ENCODE data around the gene ELAVL1.

ELAVL1 gene

GRCh38 chr19:7980635-7981121 is 24.8 kb downstream of the ELAVL1 start:
- TF ChIP-seq, protein P1, sequence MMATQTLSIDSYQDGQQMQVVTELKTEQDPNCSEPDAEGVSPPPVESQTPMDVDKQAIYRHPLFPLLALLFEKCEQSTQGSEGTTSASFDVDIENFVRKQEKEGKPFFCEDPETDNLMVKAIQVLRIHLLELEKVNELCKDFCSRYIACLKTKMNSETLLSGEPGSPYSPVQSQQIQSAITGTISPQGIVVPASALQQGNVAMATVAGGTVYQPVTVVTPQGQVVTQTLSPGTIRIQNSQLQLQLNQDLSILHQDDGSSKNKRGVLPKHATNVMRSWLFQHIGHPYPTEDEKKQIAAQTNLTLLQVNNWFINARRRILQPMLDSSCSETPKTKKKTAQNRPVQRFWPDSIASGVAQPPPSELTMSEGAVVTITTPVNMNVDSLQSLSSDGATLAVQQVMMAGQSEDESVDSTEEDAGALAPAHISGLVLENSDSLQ (IDR thresholded peaks at IDR 0.05): no peak
- TF ChIP-seq FOXA1 (IDR thresholded peaks at IDR 0.05): no peak
- no peak for TF ChIP-seq NFRKB (IDR thresholded peaks at IDR 0.05)
- no peak for TF ChIP-seq FOXM1 (IDR thresholded peaks at IDR 0.05; ENCODE audit: borderline replicate concordance)
- TF ChIP-seq SUZ12 (IDR thresholded peaks at IDR 0.05): no peak
- TF ChIP-seq BHLHE40 (IDR thresholded peaks at IDR 0.05; ENCODE audit: borderline replicate concordance): no peak
- TF ChIP-seq HDGF (IDR thresholded peaks at IDR 0.05; ENCODE audit: borderline replicate concordance): no peak
- no peak for TF ChIP-seq TARDBP (IDR thresholded peaks at IDR 0.05)
- no peak for TF ChIP-seq LEF1 (IDR thresholded peaks at IDR 0.05; ENCODE audit: borderline replicate concordance)
- TF ChIP-seq FOXK2 (IDR thresholded peaks at IDR 0.05): no peak
- TF ChIP-seq L3MBTL2 (conservative IDR thresholded peaks at IDR 0.05): no peak
- no peak for TF ChIP-seq ZNF384 (IDR thresholded peaks at IDR 0.05)
- no peak for TF ChIP-seq ELF4 (IDR thresholded peaks at IDR 0.05)
- TF ChIP-seq SP1 (IDR thresholded peaks at IDR 0.05): no peak
- no peak for TF ChIP-seq CTBP1 (IDR thresholded peaks at IDR 0.05; ENCODE audit: borderline replicate concordance)
- no peak for TF ChIP-seq ARNT (IDR thresholded peaks at IDR 0.05)
- POLR2A ChIA-PET: no interaction called here
- CTCF ChIA-PET: no interaction called here
- DNase-seq (ENCODE audit: extremely low spot score): no peak

DNA sequence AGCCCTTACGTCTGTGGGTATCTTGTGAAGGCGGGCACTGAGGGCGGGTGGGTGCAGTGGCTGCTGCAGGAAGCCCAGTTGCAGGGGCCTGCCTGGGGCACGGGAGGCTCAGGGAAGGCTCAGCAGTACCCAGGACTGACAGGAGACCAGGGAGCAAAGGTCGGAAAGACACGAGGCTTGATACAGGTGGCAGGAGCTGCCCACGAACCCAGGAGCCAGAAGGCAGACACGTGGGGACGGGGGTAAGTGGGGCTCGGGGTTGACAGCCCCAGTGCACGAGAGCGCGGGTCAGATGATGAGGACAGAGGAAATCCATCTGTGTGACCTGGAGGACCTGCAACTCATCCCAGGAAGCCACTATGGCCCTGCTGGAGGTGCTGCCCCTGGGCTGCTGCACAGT is 25.3 kb downstream of the ELAVL1 start:
- TF ChIP-seq SUZ12 (IDR thresholded peaks at IDR 0.05): no peak
- TF ChIP-seq TARDBP (IDR thresholded peaks at IDR 0.05): no peak
- no peak for TF ChIP-seq FOXA1 (IDR thresholded peaks at IDR 0.05)
- no peak for TF ChIP-seq CTBP1 (IDR thresholded peaks at IDR 0.05; ENCODE audit: borderline replicate concordance)
- no peak for TF ChIP-seq BHLHE40 (IDR thresholded peaks at IDR 0.05; ENCODE audit: borderline replicate concordance)
- TF ChIP-seq SP1 (IDR thresholded peaks at IDR 0.05): no peak
- no peak for TF ChIP-seq ARNT (IDR thresholded peaks at IDR 0.05)
- TF ChIP-seq FOXM1 (IDR thresholded peaks at IDR 0.05; ENCODE audit: borderline replicate concordance): no peak
- no peak for TF ChIP-seq ZNF384 (IDR thresholded peaks at IDR 0.05)
- TF ChIP-seq NFRKB (IDR thresholded peaks at IDR 0.05): no peak
- TF ChIP-seq, protein P1 (IDR thresholded peaks at IDR 0.05): no peak
- TF ChIP-seq ELF4 (IDR thresholded peaks at IDR 0.05): no peak
- no peak for TF ChIP-seq LEF1 (IDR thresholded peaks at IDR 0.05; ENCODE audit: borderline replicate concordance)
- TF ChIP-seq FOXK2 (IDR thresholded peaks at IDR 0.05): no peak
- no peak for TF ChIP-seq L3MBTL2 (conservative IDR thresholded peaks at IDR 0.05)
- no peak for TF ChIP-seq HDGF (IDR thresholded peaks at IDR 0.05; ENCODE audit: borderline replicate concordance)
- ChIA-PET CTCF (no interaction called here), POLR2A (no interaction called here)
- DNase-seq (ENCODE audit: extremely low spot score): no peak

DNA sequence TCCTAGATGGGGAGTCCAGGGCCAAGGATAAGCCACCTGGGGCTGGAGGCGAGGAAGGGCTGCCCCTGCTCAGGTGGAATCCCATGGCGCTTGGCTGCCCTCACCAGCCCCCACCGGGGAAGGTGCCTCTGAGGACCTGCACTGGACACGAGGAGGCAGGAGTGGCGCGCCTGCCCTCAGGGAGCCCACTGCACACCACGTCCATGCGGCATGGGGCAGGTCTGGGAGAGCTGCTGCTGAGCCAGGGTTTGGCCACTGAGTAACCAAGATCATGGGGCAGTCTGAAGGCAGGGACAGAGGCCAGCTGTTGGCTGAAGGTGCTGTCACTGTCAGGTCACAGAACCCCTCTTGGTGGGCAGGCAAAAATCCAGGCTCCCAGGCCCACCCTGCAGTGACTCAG is 25.9 kb downstream of the ELAVL1 start:
- no peak for DNase-seq (ENCODE audit: extremely low spot score)
- ChIA-PET CTCF (no interaction called here), POLR2A (no interaction called here)
- TF ChIP-seq ARNT (IDR thresholded peaks at IDR 0.05) (no peak), SP1 (IDR thresholded peaks at IDR 0.05) (no peak), L3MBTL2 (conservative IDR thresholded peaks at IDR 0.05) (no peak), FOXK2 (IDR thresholded peaks at IDR 0.05) (no peak), FOXM1 (IDR thresholded peaks at IDR 0.05; ENCODE audit: borderline replicate concordance) (no peak), FOXA1 (IDR thresholded peaks at IDR 0.05) (no peak), LEF1 (IDR thresholded peaks at IDR 0.05; ENCODE audit: borderline replicate concordance) (no peak), BHLHE40 (IDR thresholded peaks at IDR 0.05; ENCODE audit: borderline replicate concordance) (no peak), HDGF (IDR thresholded peaks at IDR 0.05; ENCODE audit: borderline replicate concordance) (no peak), SUZ12 (IDR thresholded peaks at IDR 0.05) (no peak), ELF4 (IDR thresholded peaks at IDR 0.05) (no peak), NFRKB (IDR thresholded peaks at IDR 0.05) (no peak), CTBP1 (IDR thresholded peaks at IDR 0.05; ENCODE audit: borderline replicate concordance) (no peak), TARDBP (IDR thresholded peaks at IDR 0.05) (no peak), ZNF384 (IDR thresholded peaks at IDR 0.05) (no peak)
- TF ChIP-seq, protein P1 (IDR thresholded peaks at IDR 0.05): no peak

- POLR2A ChIA-PET: no interaction called here
- TF ChIP-seq FOXA1 (IDR thresholded peaks at IDR 0.05) (no peak), ELF4 (IDR thresholded peaks at IDR 0.05) (no peak), HDGF (IDR thresholded peaks at IDR 0.05; ENCODE audit: borderline replicate concordance) (no peak), BHLHE40 (IDR thresholded peaks at IDR 0.05; ENCODE audit: borderline replicate concordance) (no peak), LEF1 (IDR thresholded peaks at IDR 0.05; ENCODE audit: borderline replicate concordance) (no peak), TARDBP (IDR thresholded peaks at IDR 0.05) (no peak), NFRKB (IDR thresholded peaks at IDR 0.05) (no peak), CTBP1 (IDR thresholded peaks at IDR 0.05; ENCODE audit: borderline replicate concordance) (no peak), SP1 (IDR thresholded peaks at IDR 0.05) (no peak), FOXM1 (IDR thresholded peaks at IDR 0.05; ENCODE audit: borderline replicate concordance) (no peak)
- no peak for DNase-seq (ENCODE audit: extremely low spot score)
- CTCF ChIA-PET: no interaction called here
These were observed 26.4 kb downstream of the ELAVL1 start for GRCh38 chr19:7979011-7979410.

GRCh38 chr19:7978179-7978825 is 27.1 kb downstream of the ELAVL1 start:
- no peak for DNase-seq (ENCODE audit: extremely low spot score)
- ChIA-PET POLR2A (no interaction called here), CTCF (no interaction called here)
- TF ChIP-seq FOXM1 (IDR thresholded peaks at IDR 0.05; ENCODE audit: borderline replicate concordance) (no peak), FOXA1 (IDR thresholded peaks at IDR 0.05) (no peak), LEF1 (IDR thresholded peaks at IDR 0.05; ENCODE audit: borderline replicate concordance) (no peak), NFRKB (IDR thresholded peaks at IDR 0.05) (no peak), SP1 (IDR thresholded peaks at IDR 0.05) (no peak), BHLHE40 (IDR thresholded peaks at IDR 0.05; ENCODE audit: borderline replicate concordance) (no peak), ZNF384 (IDR thresholded peaks at IDR 0.05) (no peak), ELF4 (IDR thresholded peaks at IDR 0.05) (no peak), CTBP1 (IDR thresholded peaks at IDR 0.05; ENCODE audit: borderline replicate concordance) (no peak)

- POLR2A ChIA-PET: no interaction called here
- CTCF ChIA-PET: no interaction called here
- no peak for TF ChIP-seq FOXK2 (IDR thresholded peaks at IDR 0.05)
- no peak for TF ChIP-seq FOXA1 (IDR thresholded peaks at IDR 0.05)
- TF ChIP-seq BHLHE40 (IDR thresholded peaks at IDR 0.05; ENCODE audit: borderline replicate concordance): no peak
- no peak for TF ChIP-seq ELF4 (IDR thresholded peaks at IDR 0.05)
- TF ChIP-seq, protein P1 (IDR thresholded peaks at IDR 0.05): no peak
- TF ChIP-seq ARNT (IDR thresholded peaks at IDR 0.05): no peak
- no peak for TF ChIP-seq LEF1 (IDR thresholded peaks at IDR 0.05; ENCODE audit: borderline replicate concordance)
- no peak for DNase-seq (ENCODE audit: extremely low spot score)
These were observed 27.8 kb downstream of the ELAVL1 start for GRCh38 chr19:7977723-7978040.

Measured in HEK293T (cell line).